ENCODE data around the gene SUPT5H.
"Not testable (repeated sequence)": the region's sequence is repeated elsewhere in the genome, so short reads cannot be mapped to it uniquely, and the experiment has no call there.

Gene SUPT5H

DNA sequence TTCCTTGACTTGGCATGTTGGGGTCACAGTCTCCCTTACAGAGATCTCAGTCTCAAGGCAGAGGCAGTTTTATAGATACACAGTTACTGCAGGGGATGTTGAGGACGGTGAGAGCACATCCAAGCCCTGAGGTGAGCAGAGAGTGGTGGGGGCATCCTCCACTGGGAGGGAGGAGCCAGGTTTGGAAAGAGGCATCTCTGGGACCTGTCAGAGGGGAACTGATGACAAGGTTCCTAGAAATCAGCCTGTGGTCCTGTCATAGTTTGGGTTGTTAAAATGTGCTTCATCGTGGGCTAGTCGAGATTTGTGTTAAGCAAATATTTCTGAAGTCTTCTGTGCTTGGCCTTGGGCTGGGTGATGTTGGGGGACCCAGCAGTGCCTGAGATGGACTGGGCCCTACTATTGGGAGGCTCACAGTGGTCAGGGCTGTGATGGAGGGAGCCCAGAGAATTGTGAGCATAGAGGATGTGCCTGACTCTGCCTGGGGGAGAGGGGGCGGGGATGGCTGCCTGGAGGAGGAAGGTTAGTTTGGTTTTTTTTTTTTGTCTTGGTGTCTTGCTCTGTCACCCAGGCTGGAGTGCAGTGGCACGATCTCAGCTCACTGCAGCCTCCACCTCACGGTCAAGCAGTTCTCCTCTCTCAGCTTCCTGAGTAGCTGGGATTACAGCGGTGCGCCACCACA, 3.9 kb downstream of the SUPT5H start:
- DNase-seq (ENCODE audit: insufficient read length, low spot score) (no peak), FAIRE-seq (no peak)
- TF ChIP-seq, protein P1, sequence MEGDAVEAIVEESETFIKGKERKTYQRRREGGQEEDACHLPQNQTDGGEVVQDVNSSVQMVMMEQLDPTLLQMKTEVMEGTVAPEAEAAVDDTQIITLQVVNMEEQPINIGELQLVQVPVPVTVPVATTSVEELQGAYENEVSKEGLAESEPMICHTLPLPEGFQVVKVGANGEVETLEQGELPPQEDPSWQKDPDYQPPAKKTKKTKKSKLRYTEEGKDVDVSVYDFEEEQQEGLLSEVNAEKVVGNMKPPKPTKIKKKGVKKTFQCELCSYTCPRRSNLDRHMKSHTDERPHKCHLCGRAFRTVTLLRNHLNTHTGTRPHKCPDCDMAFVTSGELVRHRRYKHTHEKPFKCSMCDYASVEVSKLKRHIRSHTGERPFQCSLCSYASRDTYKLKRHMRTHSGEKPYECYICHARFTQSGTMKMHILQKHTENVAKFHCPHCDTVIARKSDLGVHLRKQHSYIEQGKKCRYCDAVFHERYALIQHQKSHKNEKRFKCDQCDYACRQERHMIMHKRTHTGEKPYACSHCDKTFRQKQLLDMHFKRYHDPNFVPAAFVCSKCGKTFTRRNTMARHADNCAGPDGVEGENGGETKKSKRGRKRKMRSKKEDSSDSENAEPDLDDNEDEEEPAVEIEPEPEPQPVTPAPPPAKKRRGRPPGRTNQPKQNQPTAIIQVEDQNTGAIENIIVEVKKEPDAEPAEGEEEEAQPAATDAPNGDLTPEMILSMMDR (IDR thresholded peaks at IDR 0.05; ENCODE audit: insufficient read depth, missing control alignments), result no peak

DNA sequence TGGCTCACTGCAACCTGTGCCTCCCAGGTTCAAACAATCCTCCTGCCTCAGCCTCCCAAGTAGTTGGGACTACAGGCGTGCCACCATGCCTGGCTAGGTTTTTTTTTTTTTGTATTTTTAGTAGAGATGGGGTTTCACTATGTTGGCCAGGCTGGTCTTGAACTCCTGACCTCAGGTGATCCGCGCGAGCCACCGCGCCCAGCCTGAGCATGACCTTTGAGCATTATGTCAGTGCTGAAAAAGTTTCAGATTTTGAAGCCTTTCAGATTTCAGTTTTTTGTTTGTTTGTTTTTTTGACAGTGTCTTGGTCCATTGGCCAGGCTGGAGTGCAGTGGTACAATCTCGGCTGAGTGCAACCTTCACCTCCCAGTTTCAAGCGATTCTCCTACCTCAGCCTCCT, 5.9 kb downstream of the SUPT5H start:
- not testable (repeated sequence) for DNase-seq (ENCODE audit: insufficient read length, low spot score); FAIRE-seq

- FAIRE-seq, result no peak
- TF ChIP-seq, protein P1 (IDR thresholded peaks at IDR 0.05; ENCODE audit: insufficient read depth, missing control alignments), result no peak
- DNase-seq (ENCODE audit: insufficient read length, low spot score), result no peak
These were observed 18.0 kb downstream of the SUPT5H start for GRCh38 chr19:39463403-39463802.

DNA sequence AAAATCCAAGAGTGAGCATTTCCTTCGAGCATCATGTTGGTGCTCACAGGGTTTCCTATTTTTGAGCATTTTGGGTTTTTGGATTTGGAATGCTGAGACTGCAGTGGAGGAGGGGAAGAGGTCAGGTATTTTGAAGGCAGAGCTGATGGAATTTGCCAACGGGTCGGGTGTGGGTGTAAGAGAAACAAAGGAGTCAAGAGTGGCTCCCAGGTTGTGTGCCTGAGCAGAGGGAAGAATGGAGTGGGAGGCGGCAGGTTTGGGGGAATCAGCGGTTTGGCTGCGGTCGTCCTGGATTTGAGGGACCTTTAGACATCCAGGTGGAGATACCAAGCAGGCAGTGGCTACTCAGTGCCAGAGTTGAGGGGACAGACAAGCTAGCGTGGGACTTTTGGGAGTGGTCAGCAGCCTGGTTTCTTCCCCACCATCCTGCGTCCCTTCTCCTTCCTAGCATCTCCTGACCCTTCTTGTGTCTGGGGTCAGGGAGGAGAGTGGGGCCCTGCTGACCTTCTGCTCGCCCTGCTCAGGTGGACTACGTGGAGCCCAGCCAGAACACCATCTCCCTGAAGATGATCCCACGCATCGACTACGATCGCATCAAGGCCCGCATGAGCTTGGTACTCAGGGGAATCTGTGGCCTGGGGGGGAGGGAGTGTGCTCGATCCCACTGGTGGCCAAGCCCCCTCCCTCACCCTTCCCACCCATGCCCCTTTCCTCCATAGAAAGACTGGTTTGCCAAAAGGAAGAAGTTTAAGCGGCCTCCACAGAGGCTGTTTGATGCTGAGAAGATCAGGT, 20.8 kb downstream of the SUPT5H start:
- TF ChIP-seq, protein P1 (IDR thresholded peaks at IDR 0.05; ENCODE audit: insufficient read depth, missing control alignments), result no peak
- no peak for DNase-seq (ENCODE audit: insufficient read length, low spot score)
- no peak for FAIRE-seq

GRCh38 chr19:39467941-39468340, 22.6 kb downstream of the SUPT5H start:
- no peak for FAIRE-seq
- DNase-seq (ENCODE audit: insufficient read length, low spot score), result no peak
- TF ChIP-seq, protein P1 (IDR thresholded peaks at IDR 0.05; ENCODE audit: insufficient read depth, missing control alignments), result no peak

GRCh38 chr19:39469036-39469435, 23.7 kb downstream of the SUPT5H start:
- DNase-seq (ENCODE audit: insufficient read length, low spot score), result no peak
- no peak for FAIRE-seq
- TF ChIP-seq, protein P1 (IDR thresholded peaks at IDR 0.05; ENCODE audit: insufficient read depth, missing control alignments), result no peak

DNA sequence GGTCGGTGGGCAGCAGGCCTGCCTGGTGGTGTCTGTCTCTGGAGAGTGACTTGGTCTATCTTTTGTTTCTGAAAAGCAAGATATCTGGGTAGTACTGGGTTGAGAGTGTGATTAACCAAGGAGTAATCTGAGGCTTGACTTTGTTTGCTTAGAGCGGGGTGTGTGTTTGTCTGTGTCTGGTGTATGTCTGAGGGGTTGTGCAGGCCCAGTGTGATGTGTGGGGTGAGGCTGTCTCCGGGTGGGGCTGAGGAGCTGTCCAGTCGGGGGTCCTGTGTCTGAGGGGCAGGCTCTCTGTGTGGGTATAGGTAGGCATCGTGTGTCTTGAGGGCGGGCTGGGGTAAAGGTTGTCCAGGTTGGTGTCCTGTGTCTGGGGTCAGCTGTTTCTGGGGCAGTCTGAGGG, 24.2 kb downstream of the SUPT5H start:
- no peak for FAIRE-seq
- DNase-seq (ENCODE audit: insufficient read length, low spot score), result no peak
- TF ChIP-seq, protein P1 (IDR thresholded peaks at IDR 0.05; ENCODE audit: insufficient read depth, missing control alignments), result no peak

All from D721Med (cell line).